ENCODE measurements around the gene TFEB.
A peak's percentile ranks its signal among the peaks of the same experiment; 100 is the strongest.

The TFEB gene

DNA sequence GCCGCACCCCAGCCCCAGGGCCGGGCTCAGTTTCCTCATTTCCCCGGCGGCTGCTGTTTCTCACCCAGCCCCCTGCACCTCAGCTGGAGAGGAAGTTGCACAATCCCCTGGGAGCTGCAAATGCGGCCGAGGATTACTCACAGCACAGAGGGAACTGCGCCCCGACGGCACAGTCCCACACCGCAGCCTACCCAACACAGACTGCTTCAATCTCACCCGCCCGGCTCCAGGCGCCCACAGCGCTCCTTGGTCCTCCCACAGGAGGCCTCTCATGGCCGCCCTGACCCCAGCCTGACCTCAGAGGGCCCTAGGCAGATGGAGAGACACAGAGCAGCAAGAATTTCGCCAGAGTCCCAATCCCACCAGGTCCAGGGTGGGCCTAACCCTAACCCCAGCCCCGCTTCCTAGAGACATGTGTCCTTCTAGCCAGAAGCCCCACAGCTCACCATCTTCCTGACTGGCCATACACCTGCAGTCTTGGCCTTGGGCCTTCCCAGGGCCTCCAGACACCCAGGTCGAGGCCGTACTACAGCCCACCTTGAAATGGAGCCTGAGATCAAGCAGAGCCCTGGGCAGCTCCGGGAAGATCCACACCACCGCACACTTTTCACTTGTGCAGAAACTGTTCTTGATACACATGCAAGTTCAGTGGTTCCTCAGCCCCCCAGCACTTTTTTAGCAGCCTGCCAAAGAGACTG is 11.7 kb downstream of the TFEB start:
- DNase-seq (ENCODE audit: low spot score): peak; percentile 61

- DNase-seq (ENCODE audit: low spot score): no peak
Observed at GRCh38 chr6:41722969-41723529, 12.4 kb downstream of the TFEB start.

DNA sequence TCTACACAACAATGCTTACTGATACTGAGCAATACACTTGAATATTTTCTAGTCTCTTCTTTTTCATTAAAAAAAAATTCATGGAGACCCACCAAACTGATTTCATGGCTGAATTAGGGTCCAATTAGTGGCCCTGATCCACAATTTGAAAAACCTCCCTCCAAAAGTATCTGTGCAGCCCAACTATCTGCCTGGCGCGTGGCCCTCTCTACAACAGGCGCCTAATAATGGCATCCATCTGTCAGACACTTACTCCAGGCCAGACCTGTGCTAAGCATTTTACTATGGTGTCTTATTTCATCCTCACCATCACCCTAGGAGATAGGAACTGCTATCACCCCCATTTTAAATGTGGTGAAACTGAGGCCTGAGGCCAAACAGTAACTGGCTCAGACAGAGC is 14.0 kb downstream of the TFEB start:
- no peak for DNase-seq (ENCODE audit: low spot score)

GRCh38 chr6:41720783-41721182 is 14.6 kb downstream of the TFEB start:
- DNase-seq (ENCODE audit: low spot score): no peak

- no peak for DNase-seq (ENCODE audit: low spot score)
Observed at GRCh38 chr6:41720262-41720620, 15.2 kb downstream of the TFEB start.

DNA sequence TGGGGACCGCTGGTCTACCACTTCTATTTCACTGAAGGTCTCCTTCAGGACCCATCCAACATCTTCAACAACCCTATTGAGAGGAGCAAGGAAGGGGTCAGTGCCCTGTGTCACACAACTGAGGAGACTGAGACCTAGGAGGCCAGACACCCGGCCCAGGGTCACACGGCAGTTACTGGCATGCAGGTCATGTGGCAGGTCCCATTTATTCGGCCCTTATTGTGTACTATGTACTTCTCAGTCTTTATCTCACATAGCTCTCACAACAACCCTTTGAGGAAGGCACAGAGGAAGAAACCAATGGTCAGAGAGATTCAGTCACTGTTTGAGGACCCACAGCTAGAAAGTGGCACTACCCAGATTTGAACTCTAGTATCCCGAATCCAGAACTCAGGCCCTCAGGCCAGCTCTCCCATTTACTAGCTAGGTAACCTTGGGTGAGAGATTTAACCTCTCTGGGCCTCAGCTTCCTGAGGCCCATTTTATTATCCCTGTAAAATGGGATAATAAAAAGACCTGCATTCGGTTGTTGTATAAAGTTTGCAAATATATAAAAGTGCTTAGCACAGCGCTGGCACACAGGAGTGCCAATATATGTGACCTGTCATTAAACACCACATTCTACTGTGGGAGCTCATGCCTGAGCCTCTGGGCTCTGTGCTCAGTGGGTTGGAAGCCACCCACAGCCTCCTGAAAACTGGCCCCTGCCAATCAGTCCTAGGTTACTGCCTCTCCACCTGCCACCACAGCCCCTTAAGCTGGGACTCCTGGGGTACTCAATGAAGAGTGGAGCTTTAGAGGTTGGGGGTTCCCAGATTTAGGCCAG is 15.8 kb downstream of the TFEB start:
- no peak for DNase-seq (ENCODE audit: low spot score)

DNA sequence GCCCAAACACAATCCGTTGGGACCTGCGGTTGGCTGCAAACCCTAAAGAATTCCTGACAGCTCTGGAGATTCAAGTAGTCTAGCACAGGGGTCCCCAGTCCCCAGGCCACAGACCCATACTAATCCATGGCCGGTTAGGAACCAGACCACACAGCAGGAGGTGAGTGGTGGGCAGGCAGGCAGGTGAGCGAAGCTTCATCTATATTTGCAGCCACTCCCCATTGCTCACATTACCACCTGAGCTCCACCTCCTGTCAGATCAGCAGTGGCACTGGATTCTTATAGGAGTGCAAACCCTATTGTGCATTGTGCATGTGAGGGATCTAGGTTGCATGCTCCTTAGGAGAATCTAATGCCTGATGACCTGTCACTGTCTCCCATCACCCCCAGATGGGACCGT is 16.6 kb downstream of the TFEB start:
- no peak for DNase-seq (ENCODE audit: low spot score)

GRCh38 chr6:41717392-41717736 is 18.0 kb downstream of the TFEB start:
- no peak for DNase-seq (ENCODE audit: low spot score)

GRCh38 chr6:41716516-41717391 is 18.7 kb downstream of the TFEB start:
- no peak for DNase-seq (ENCODE audit: low spot score)

DNA sequence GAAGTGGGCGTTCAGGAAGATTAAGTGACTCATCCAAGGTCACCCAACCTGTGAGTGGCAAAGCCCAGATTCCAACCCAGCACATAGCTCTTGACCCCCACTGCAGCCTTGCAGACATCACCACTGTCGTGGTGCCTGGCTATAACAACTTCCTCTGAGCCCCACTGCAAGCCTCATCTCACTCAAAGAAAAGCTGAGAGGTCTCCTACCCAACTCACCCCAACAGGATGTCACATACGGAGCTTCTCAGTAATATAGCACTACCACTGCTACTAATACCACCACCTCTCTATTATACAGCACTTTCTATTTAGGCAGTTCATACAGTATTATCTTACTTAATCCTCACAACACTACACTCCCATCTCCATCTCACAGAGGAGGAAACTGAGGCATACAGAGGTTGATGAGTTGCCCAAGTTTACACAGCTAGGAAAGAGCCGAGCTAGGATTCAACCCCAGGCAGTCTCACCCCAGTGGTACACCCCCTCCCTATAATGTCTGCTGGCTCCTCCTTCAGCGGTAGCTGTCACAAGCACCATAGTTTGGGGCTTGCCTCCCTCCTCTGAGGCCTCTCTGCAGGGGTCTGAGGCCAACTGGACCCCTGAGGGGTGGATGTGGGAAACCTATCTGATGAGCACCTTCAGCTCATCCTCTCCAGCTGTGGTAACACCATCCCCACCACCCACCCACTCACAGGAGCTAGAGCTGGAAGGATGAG is 19.5 kb downstream of the TFEB start:
- DNase-seq (ENCODE audit: low spot score): peak; percentile 37

- no peak for DNase-seq (ENCODE audit: low spot score)
Observed at GRCh38 chr6:41714556-41715273, 20.7 kb downstream of the TFEB start.

DNA sequence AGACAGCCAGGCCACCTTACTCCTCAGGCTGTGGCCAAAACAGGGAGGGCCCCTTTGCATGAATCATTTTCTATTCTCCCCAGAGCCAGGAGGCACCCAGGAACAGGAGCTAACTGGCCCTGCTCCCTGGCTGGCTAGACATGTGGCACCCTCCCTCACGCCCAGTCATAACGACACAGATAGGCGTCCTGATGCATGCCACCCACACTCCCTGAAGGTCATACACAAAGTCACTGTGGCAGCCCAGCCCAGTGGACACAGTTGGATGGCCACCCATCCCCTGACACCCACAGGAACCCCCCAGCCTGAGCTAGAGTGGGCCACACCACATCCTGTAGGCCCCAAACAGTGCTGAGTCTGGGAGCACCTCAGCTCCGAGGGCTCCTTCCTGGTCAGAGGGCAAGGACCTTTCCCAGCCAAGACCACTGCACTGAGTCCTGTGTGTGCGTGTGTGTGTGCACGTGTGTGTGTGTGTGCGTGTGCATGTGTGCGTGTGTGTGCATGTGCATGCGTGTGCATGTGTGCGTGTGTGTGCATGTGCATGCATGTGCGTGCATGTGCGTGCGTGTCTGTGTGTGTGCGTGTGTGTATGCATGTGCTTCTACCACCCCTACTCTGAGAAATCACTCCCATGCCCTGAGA is 21.6 kb downstream of the TFEB start:
- DNase-seq (ENCODE audit: low spot score): peak; percentile 85

- peak; percentile 86 for DNase-seq (ENCODE audit: low spot score)
Observed at GRCh38 chr6:41713159-41713649, 22.2 kb downstream of the TFEB start.

DNA sequence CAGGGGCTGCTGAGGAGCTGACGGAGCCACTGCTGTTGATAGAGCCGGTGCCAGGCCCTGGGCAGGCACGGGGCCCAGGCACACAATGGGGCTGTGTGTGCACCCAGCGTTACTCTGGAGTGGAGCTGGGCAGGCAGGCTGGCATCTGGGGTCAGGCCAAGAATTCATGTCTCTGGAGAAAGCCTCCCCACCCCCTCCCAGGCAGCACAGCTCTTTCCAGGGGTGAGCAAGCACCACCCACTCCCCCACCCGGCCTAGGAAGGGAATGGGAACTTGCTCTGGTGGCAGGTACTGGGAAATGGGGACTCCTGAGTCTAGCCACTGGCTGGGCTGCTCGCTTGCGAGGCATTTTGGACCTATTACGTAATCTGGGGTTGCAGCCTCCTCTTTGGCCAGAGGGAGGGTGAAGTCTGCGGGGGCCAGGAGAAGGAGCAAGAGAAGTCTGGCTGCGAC is 22.7 kb downstream of the TFEB start:
- DNase-seq (ENCODE audit: low spot score): peak; percentile 79

DNA sequence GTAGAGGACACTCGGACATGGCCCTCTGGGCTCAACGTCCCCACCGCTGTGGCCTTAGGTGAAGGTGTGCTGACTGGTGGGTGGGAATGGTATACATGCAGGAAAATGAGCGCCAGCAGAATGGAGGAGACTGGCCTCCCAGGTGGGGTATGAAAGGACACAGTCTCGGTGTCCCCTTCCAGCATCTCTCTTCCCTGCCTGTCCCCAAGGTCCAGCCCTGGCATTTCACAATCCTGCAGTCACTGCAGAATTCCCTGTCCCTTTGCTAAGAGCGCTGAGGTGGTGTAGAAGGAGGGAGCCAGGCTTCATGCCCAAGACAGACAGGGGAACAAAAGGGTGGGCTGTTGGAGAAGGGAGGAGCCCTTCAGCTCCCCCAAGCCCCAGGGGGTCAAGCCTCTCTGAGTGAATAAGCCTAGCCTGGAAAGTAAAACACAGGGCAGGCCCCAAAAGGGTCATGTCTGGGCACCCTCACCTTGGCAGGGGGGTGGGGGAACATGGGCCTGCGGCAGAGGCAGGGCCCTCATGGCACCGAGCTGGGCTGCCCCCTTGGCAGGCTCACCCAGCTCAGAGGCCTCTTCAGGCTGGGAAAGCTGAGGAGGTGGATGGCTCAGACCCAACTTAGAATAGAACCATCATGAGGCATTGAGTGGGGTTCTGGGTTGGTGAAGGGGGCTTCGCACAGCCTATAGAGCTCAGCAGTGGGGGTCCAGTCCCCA is 23.9 kb downstream of the TFEB start:
- DNase-seq (ENCODE audit: low spot score): no peak

GRCh38 chr6:41709375-41709774 is 26.0 kb downstream of the TFEB start:
- DNase-seq (ENCODE audit: low spot score): no peak

- DNase-seq (ENCODE audit: low spot score): no peak
Observed at GRCh38 chr6:41708856-41709255, 26.6 kb downstream of the TFEB start.

GRCh38 chr6:41707565-41708200 is 27.7 kb downstream of the TFEB start:
- no peak for DNase-seq (ENCODE audit: low spot score)
